Bronchial epithelial cell (primary cell): ENCODE measurements around the gene MRPS5. TPM values are rescaled to one million over a fixed set of nuclear protein-coding genes. Genes with fewer than 3 reads are reported as not detected.

ENCODE experiments used
- DNase-seq: peaks from one replicate; pipeline ENCODE4 v3.0.0-alpha.2; 2010; ENCODE audit warnings: low read depth
- FAIRE-seq: peaks from 2 replicates; lab custom pipeline; 2011; peaks lifted over from hg19 to GRCh38; lab: Jason Lieb, UNC
- H3K27me3 ChIP-seq: 2 replicates; pipeline ENCODE4 v1.5.1; 2011; ENCODE audit warnings: low read length; ENCODE audit not compliant: control insufficient read depth, insufficient read depth
- H3K36me3 ChIP-seq: 2 replicates; pipeline ENCODE4 v1.5.1; 2011; ENCODE audit warnings: low read length; ENCODE audit not compliant: control insufficient read depth, insufficient read depth
- H3K4me3 ChIP-seq: 2 replicates; pipeline ENCODE4 v1.5.1; 2011; ENCODE audit warnings: mild to moderate bottlenecking, low read depth, low read length, control low read depth
- total RNA-seq: library from RNA; depleted of rRNA; stranded (reverse); fragments of >200 nt; gene quantifications from 2 replicates; pipeline ENCODE4 v1.2.1, GENCODE V29; 2014
- TF ChIP-seq, protein P1 (sequence below): IDR thresholded peaks from 2 replicates; pipeline ENCODE4 v1.5.1; 2011; ENCODE audit warnings: mild to moderate bottlenecking, moderate library complexity, low read length, control low read depth, inconsistent platforms; ENCODE audit not compliant: insufficient read depth, severe bottlenecking

The MRPS5 gene
- total RNA-seq, 1 donor from 2014 or later = 59.8 TPM

DNA sequence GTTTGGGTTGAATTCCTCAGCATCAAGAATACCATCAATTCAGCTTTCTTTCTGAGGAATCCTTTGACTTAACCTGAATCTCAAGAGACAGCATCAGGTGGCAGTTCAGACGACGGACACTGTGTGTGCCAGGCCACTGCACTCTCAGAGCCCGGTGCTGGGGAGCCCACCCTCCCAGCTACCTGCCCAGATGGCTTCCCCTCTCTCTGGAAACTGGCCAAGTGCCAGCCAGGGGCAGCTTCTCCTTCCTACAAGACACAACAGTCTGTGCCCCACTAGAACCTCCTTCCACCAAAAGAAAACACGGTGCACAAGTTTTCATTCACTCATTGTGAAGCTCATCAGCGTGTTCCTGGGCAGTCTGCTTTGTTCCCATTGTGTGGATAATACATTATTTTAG lies 67.6 kb downstream of the MRPS5 start:
- FAIRE-seq = no peak
- peaks cover 2% of the 10 kb centered on the region for H3K27me3 ChIP-seq

DNA sequence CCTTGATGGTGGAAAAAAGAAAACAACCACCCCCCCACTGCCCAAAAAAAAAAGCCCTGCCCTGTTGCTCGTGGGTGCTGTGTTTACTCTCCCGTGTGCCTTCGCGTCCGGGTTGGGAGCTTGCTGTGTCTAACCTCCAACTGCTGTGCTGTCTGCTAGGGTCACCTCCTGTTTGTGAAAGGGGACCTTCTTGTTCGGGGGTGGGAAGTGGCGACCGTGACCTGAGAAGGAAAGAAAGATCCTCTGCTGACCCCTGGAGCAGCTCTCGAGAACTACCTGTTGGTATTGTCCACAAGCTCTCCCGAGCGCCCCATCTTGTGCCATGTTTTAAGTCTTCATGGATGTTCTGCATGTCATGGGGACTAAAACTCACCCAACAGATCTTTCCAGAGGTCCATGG lies 68.1 kb downstream of the MRPS5 start:
- FAIRE-seq (no peak), DNase-seq (no peak)
- Histone ChIP-seq H3K36me3 (no peaks in the 10 kb centered on the region), H3K4me3 (no peak overlapping the region), H3K27me3 (peaks cover 2% of the 10 kb centered on the region)
- TF ChIP-seq, protein P1, sequence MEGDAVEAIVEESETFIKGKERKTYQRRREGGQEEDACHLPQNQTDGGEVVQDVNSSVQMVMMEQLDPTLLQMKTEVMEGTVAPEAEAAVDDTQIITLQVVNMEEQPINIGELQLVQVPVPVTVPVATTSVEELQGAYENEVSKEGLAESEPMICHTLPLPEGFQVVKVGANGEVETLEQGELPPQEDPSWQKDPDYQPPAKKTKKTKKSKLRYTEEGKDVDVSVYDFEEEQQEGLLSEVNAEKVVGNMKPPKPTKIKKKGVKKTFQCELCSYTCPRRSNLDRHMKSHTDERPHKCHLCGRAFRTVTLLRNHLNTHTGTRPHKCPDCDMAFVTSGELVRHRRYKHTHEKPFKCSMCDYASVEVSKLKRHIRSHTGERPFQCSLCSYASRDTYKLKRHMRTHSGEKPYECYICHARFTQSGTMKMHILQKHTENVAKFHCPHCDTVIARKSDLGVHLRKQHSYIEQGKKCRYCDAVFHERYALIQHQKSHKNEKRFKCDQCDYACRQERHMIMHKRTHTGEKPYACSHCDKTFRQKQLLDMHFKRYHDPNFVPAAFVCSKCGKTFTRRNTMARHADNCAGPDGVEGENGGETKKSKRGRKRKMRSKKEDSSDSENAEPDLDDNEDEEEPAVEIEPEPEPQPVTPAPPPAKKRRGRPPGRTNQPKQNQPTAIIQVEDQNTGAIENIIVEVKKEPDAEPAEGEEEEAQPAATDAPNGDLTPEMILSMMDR = no peak

More for the DNA sequence above, 67.6 kb downstream of the MRPS5 start:
- TF ChIP-seq, protein P1 = no peak
- no peak for DNase-seq
- no peaks in the 10 kb centered on the region for H3K36me3 ChIP-seq
- no peak overlapping the region for H3K4me3 ChIP-seq

DNA sequence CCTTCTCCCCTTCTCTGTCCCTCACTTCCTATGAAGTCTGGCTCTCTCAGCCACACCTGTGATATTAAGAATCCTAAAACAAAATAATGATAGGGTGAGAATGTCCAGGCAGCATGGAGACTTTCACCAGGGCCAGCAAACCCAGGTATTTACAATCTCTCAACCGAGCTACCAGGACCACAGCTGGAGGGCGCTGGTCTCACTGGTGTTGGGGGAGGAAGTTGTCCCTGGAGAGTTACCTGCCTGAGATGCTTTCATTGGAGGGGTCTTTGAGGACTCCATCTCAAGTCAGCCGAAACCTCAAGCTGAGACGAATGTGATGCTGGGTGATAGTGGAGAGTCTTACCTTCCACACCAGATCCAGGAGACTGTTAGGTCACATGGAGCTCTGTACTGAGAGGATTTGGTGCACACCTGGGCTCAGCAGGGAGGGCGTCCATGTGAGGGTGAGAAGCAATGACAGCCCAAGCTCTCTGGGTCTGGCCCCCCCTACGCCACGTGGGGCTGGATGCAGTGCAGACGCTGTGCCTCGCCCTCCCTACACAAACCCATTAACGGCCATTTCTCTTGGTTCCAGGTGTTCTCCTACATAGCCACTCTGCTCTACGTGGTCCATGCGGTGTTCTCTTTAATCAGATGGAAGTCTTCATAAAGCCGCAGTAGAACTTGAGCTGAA lies 68.7 kb downstream of the MRPS5 start:
- FAIRE-seq = no peak
- H3K4me3 ChIP-seq = no peak overlapping the region
- no peaks in the 10 kb centered on the region for H3K36me3 ChIP-seq
- peaks cover 2% of the 10 kb centered on the region for H3K27me3 ChIP-seq
- DNase-seq = no peak
- TF ChIP-seq, protein P1 = no peak

DNA sequence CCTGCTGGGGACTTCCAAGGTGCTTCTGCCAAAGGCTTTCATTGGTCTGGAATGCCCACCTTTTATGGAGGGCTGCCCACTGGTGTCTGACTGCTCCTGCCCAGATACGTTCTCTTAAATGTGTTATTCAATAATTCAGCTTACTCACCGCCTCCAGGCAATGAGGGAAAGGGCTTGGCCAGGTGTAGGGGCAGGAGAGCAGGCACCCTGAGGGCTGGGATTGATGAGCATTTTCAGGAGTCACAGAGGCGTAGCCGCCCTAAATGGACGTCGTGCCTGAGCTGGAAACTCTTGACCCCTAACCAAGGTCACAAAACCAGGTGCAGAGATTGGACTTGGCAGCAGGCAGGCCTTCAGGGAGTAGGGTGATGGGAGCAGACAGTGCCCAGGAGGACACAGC lies 69.3 kb downstream of the MRPS5 start:
- H3K36me3 ChIP-seq = no peaks in the 10 kb centered on the region
- DNase-seq (peak; percentile 26), FAIRE-seq (no peak)
- H3K4me3 ChIP-seq = no peak overlapping the region
- H3K27me3 ChIP-seq = peaks cover 2% of the 10 kb centered on the region
- TF ChIP-seq, protein P1 = no peak

DNA sequence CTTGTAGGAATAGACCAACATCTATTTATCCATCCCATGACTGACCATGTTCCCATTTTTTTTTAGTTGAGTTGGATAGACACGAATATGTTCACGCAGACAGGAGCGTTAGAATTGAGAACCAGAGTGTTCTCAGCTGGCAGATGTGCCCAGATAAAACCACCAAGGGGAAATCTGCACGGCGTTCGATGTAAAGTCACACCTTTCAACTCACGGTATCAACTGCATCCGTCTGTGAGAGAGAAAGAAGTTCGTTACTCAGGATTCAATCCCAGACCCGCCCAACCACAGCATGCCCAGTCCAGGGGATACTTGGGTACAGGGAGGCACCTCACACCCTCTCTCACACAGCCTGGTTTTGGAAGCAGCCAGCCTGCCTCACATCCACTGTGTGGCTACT lies 70.0 kb downstream of the MRPS5 start:
- DNase-seq (no peak), FAIRE-seq (no peak)
- no peaks in the 10 kb centered on the region for H3K36me3 ChIP-seq
- peaks cover 2% of the 10 kb centered on the region for H3K27me3 ChIP-seq
- H3K4me3 ChIP-seq = no peak overlapping the region
- TF ChIP-seq, protein P1 = no peak
